OCI-LY1 (cell line): ENCODE measurements around the gene XYLT1.

ENCODE experiments used
- H2AFZ ChIP-seq: fragments of 200-600 bp; sonication (generic), shearing (Covaris generic); 2 replicates; pipeline ENCODE4 v1.6.0; 2014; ENCODE audit warnings: antibody characterized with exemption, mild to moderate bottlenecking, low read length
- H3F3A ChIP-seq: fragments of 200-600 bp; sonication (generic), shearing (Covaris generic); 2 replicates; pipeline ENCODE4 v1.6.0; 2014; ENCODE audit warnings: mild to moderate bottlenecking, antibody characterized with exemption, low read length, moderate library complexity; ENCODE audit not compliant: insufficient read depth
- H3K27ac ChIP-seq: fragments of 200-600 bp; sonication (generic); 2 replicates; pipeline ENCODE4 v1.5.1; 2014; ENCODE audit warnings: low read length, mixed run types, mild to moderate bottlenecking, low read depth; ENCODE audit not compliant: poor library complexity, severe bottlenecking
- H3K27me3 ChIP-seq: fragments of 200-600 bp; sonication (generic); 2 replicates; pipeline ENCODE4 v1.6.0; 2014; ENCODE audit warnings: antibody characterized with exemption, mild to moderate bottlenecking, low read length, moderate library complexity; ENCODE audit not compliant: insufficient read depth
- H3K36me3 ChIP-seq: fragments of 200-600 bp; sonication (generic); 2 replicates; pipeline ENCODE4 v1.6.1; 2014; ENCODE audit warnings: mild to moderate bottlenecking, antibody characterized with exemption, low read length, moderate library complexity, mixed read lengths; ENCODE audit not compliant: insufficient read depth
- H3K4me1 ChIP-seq: fragments of 200-600 bp; sonication (generic); 2 replicates; pipeline ENCODE4 v1.5.1; 2014; ENCODE audit warnings: mild to moderate bottlenecking, low read length, moderate library complexity; ENCODE audit not compliant: insufficient read depth, severe bottlenecking
- H3K4me2 ChIP-seq: fragments of 200-600 bp; sonication (generic), shearing (Covaris generic); 2 replicates; pipeline ENCODE4 v1.6.1; 2014; ENCODE audit warnings: low read length
- H3K4me3 ChIP-seq: fragments of 200-600 bp; sonication (generic); 2 replicates; pipeline ENCODE4 v1.5.1; 2014; ENCODE audit warnings: low read length, low read depth, mild to moderate bottlenecking, mixed read lengths; ENCODE audit not compliant: poor library complexity, severe bottlenecking
- H3K79me2 ChIP-seq: fragments of 200-600 bp; shearing (Covaris generic); 2 replicates; pipeline ENCODE4 v1.6.1; 2016; ENCODE audit warnings: mixed run types, low read length, mixed read lengths; ENCODE audit not compliant: insufficient read depth
- H3K9ac ChIP-seq: fragments of 200-600 bp; sonication (generic), shearing (Covaris generic); 2 replicates; pipeline ENCODE4 v1.6.1; 2014; ENCODE audit warnings: mild to moderate bottlenecking, low read length, mixed read lengths
- H3K9me2 ChIP-seq: fragments of 200-600 bp; sonication (generic), shearing (Covaris generic); 2 replicates; pipeline ENCODE4 v1.6.1; 2014; ENCODE audit warnings: low read depth, mild to moderate bottlenecking, low read length, mixed read lengths
- H3K9me3 ChIP-seq: fragments of 200-600 bp; shearing (Covaris generic); 2 replicates; pipeline ENCODE4 v1.6.1; 2014; ENCODE audit warnings: low read length, mixed read lengths
- H4K20me1 ChIP-seq: fragments of 200-600 bp; sonication (generic), shearing (Covaris generic); 2 replicates; pipeline ENCODE4 v1.6.0; 2016; ENCODE audit warnings: mild to moderate bottlenecking, low read length; ENCODE audit not compliant: insufficient read depth
- CTCF ChIP-seq: fragments of 200-600 bp; sonication (generic), shearing (Covaris generic); IDR thresholded peaks from 2 replicates; pipeline ENCODE4 v1.5.1; 2017; ENCODE audit warnings: mild to moderate bottlenecking, antibody characterized with exemption, low read length, moderate library complexity, mixed read lengths
- EZH2 ChIP-seq: fragments of 200-600 bp; sonication (generic), shearing (Covaris generic); IDR thresholded peaks from 2 replicates; pipeline ENCODE4 v1.8.0; 2017; ENCODE audit warnings: borderline replicate concordance, mixed run types, mild to moderate bottlenecking, antibody characterized with exemption, low read length, moderate library complexity, mixed read lengths

Gene XYLT1

DNA sequence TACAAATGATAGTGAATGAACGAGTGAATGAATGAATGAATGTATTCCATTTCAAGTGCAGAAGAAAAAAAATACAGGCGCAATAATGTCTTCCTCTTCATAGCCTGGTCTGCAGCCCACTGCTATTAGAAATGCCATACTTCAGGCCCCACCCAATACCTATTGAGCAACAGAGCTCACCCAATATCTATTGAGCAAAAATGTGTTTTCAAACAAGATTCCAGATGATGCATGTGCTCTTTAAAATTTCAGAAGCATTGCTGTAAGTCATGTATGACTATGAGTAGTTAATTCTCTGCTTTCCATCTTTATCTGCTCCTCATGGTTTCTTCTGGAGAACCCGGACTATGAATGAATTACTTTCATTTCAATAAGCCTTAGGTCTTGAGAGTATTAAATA is 308.2 kb downstream of the XYLT1 start:
- H3K9ac ChIP-seq: no peak overlapping the region
- H4K20me1 ChIP-seq: no peaks in the 10 kb centered on the region
- TF ChIP-seq EZH2: no peak
- TF ChIP-seq CTCF: no peak
- H3K27ac ChIP-seq: no peak overlapping the region
- H3K27me3 ChIP-seq: no peaks in the 10 kb centered on the region
- no peaks in the 10 kb centered on the region for H3K9me2 ChIP-seq
- peaks cover 36% of the 10 kb centered on the region for H3K36me3 ChIP-seq
- H3K4me2 ChIP-seq: no peak overlapping the region
- H3K4me3 ChIP-seq: no peak overlapping the region
- H3F3A ChIP-seq: no peaks in the 10 kb centered on the region
- peaks cover 11% of the 10 kb centered on the region for H3K4me1 ChIP-seq
- H2AFZ ChIP-seq: no peak overlapping the region
- H3K79me2 ChIP-seq: no peaks in the 10 kb centered on the region
- H3K9me3 ChIP-seq: no peaks in the 10 kb centered on the region

- H3K27ac ChIP-seq: no peak overlapping the region
- H4K20me1 ChIP-seq: no peaks in the 10 kb centered on the region
- TF ChIP-seq EZH2: no peak
- no peak for TF ChIP-seq CTCF
Measured at GRCh38 chr16:17160920-17161431, 309.8 kb downstream of the XYLT1 start.

DNA sequence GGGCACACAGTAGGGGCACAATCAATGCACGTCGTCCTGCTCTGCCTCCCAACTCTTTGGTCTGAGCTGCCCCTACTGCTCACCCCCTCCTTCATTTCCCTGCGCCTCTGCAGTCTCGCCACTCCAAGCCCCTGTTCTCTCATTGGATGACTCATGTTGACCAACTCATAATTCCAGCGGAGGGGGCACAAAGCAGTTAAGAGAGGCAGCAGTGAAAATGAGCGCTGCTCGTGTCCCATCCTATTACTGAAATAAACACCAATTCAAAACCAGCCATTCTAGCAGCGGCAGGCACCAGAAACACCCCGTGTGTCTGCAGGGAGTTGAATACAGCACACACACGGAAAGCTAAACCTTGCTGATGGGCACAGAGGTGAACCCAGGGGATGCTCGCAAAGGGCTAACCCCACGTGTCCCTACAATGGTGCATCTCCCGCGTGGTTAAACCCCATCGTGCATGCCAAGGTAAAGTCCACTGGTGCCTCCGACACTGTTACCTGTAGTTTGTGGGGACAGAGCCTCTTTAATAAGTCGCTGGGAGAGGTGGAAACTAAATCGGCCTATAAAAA is 310.4 kb downstream of the XYLT1 start:
- no peak overlapping the region for H3K4me2 ChIP-seq
- H3K27me3 ChIP-seq: no peaks in the 10 kb centered on the region
- H4K20me1 ChIP-seq: no peaks in the 10 kb centered on the region
- H3K79me2 ChIP-seq: no peaks in the 10 kb centered on the region
- H3K4me3 ChIP-seq: no peak overlapping the region
- no peak overlapping the region for H2AFZ ChIP-seq
- H3K4me1 ChIP-seq: peaks cover 11% of the 10 kb centered on the region
- no peaks in the 10 kb centered on the region for H3K9me3 ChIP-seq
- H3K9me2 ChIP-seq: no peaks in the 10 kb centered on the region
- H3K36me3 ChIP-seq: peaks cover 47% of the 10 kb centered on the region; the same call in 1 of the 2 replicates
- H3F3A ChIP-seq: no peaks in the 10 kb centered on the region
- TF ChIP-seq CTCF (no peak), EZH2 (no peak)
- no peak overlapping the region for H3K9ac ChIP-seq
- H3K27ac ChIP-seq: no peak overlapping the region

More at GRCh38 chr16:17160920-17161431, 309.8 kb downstream of the XYLT1 start:
- H2AFZ ChIP-seq: no peak overlapping the region
- H3K4me2 ChIP-seq: no peak overlapping the region
- no peaks in the 10 kb centered on the region for H3K79me2 ChIP-seq
- H3K9me3 ChIP-seq: no peaks in the 10 kb centered on the region
- no peak overlapping the region for H3K9ac ChIP-seq
- H3K27me3 ChIP-seq: no peaks in the 10 kb centered on the region
- no peaks in the 10 kb centered on the region for H3F3A ChIP-seq
- H3K9me2 ChIP-seq: no peaks in the 10 kb centered on the region
- H3K4me1 ChIP-seq: peaks cover 11% of the 10 kb centered on the region
- no peak overlapping the region for H3K4me3 ChIP-seq
- H3K36me3 ChIP-seq: peaks cover 43% of the 10 kb centered on the region; the same call in 1 of the 2 replicates
